Stimulated activated CD4-positive, alpha-beta T cell treated with anti-CD3 and anti-CD28 coated beads, Interleukin-4, amount 100 ng/mL, for 1 hour (primary cell): ENCODE data around the gene TMEM80.

Experiments used
- DNase-seq: peaks from one replicate; pipeline ENCODE4 v3.0.0-alpha.2; 2020

Gene TMEM80

DNA sequence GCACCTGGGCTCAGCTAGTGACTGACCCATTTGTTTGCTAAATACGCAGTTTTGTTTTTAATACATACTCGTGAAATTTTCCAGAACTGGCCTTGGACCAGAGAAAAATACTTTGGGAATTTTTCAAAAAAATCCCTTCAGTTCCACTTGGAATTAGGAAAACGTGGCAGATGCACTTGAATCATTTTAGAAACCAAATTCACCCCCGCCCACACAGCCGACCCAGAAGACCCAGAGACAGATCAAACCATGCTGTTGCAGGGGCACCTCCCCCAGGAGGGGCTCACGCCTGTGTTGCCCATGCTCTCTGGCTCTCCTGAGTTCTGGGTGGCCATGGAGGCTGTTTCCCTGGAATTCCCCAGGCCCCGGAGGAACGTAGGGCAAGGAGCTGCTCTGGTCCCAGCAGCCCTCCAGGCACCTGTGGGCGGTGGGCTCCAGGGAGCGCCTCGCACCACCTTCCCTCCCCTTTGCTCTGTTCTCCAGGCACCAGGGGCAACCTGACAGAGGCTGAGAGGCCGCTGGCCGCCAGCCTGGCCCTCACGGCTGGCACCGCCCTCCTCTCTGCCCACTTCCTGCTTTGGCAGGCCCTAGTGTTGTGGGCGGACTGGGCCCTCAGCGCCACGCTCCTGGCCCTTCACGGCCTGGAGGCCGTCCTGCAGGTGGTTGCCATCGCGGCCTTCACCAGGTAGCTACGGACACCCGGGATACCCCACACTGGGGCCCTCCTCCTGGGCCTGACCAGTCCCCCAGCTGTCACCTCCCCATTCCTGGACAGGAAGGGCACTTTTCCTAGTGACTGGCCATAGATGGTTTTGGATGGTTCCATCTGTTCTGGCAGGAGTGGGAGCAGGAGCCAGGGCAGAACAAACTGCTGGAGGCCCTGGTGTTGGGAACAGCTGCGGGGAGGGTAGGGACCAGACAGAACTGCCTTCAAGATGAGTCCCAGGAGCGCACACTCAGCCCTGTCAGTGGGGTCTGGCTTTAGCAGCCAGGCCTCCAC lies 7.1 kb downstream of the TMEM80 start:
- no peak for DNase-seq

DNA sequence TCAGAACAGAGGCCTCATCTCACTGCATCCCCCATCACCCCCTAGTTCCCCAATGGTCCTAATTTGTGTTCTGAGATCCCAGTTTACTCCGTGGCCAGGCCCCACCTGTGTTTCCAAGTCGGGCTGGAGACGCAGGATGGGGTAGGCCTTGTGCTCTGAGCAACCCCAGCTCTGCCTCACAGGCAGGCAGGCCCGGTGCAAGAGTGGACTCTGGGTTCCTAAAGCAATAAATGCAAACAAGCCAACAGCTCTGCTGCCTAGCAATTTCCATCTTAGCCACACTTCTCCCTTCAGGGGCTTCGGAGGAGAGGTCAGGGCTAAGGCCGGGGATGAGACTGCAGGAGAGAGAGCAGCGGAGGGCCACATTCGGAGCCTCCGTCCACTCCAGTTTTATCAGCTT lies 7.9 kb downstream of the TMEM80 start:
- DNase-seq: no peak

DNA sequence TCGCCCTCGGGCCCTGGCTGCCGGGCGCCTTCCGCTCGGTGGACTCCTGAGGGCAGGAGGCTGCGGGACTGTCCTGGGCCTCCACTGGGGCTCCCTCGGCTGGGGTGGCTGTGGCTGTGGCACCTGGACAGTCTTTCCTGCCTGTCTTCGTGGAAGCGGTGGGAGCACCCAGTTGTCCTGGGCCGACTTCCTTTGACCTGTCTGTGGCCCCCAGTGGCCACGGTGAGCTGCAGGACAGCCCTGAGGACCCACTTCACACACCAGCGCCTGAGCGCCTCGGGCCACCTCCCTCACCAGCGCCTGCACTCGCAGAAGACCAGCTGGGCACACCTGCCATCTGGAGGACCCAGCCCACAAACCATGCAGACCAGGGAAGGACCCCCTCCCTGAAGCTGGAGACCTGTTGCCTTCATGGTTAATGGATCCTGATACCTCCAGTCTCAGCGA lies 8.6 kb downstream of the TMEM80 start:
- no peak for DNase-seq

DNA sequence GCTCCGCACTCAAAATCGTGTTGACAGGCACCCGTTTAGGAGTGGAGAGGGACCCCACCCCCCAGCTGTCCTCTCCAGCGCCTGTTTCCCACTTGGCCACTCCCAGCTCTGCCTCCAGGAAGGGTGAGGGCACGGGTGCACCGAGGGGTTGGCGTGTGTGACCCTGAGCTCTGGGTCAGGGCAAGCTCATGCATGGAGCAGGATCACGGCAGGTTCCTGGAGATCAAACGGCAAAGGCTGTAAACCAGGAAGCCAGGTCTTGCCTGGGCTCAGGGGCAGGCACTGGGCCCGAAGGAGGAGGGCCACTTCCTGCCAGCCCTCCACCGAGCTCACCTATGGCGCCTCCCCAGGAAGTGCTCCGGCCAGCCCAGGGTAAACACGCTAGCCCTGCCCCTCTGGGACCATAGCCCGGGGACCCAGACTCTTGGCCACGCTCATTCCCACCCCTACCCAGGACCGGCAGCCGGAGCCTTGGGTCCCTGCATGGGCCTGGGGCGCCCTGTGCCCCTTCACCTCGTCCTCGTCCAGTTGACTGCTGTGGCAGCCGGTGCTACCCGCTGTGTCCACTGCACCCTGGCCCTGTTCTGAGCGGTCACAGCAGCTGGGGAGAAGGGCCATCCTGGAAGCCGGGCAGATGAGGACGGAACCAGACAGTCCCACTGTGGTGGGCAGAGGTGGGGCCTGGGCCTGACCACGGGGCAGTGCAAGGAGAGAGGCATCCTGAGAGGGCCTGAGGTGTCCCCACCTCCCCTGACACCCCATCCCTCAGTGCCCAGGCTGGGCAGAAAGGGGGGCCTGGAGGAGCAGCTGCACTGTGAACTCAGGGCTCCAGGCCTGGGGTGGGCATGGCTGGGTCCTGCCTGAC lies 9.4 kb downstream of the TMEM80 start:
- no peak for DNase-seq

DNA sequence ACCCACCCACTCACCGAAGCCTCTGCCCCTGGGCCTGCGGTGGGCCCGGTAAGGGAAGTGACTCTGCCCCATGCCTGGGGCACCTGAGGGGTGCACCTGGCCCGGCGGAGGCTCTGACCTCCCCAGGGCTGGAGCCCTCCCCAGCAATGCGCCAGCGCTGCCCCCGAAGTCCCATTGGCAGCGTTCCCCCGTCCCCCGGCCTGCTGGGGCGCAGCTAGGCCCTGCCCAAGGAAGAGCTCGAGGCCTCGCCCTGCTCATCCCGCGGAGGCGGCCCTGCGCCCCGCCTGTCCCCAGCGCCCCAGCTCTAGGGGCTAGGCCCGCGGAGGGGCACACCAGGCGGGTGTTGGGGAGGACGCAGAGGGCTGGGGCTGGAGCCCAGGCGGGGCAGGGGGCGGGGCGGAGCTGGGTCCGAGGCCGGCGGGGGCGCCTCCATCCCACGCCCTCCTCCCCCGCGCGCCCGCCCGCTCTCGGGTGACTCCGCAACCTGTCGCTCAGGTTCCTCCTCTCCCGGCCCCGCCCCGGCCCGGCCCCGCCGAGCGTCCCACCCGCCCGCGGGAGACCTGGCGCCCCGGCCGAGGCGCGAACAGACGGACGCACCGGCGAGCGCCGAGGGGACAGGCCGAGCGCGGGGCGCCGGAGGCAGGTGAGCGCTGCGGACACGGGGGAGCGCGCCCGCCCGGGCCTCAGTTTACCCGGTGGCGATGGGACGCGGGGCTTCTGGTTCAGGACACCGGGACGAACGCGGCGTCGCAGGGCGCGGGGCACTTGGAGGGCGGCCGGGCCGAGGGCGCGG lies 10.2 kb downstream of the TMEM80 start, which contains the start of gene EPS8L2:
Gene EPS8L2 (plus strand): TSS at position 586 of the 793 bp plus-strand sequence. CDS start 3,177 bp downstream, outside the sequence.
- DNase-seq: peak; percentile 29

DNA sequence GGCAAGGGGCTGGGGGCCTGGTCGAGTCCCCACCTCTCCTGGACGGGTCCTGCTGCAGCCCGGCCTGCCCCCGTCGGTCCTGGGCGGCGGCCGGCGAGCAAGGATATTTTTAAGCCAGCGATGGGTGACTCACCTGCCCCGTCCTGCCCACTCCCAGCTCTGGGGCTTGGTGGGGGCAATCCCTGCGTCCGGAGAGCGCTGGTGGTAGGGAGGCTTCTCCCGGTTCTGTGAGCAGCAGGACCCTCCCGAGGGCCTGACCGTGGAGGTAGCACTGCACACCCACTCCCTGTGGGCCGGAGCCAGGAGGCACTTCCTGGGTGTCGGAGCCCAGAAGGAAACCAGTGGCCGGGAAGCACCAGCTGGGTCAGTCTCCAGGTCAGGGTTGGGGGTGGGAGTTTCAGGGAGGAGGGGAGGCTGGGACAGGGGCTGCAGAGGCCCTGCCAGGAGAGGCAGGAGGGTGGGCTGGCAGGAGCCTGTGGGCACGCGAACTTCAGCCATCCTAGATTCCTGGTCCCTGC lies 10.9 kb downstream of the TMEM80 start:
- DNase-seq: no peak

DNA sequence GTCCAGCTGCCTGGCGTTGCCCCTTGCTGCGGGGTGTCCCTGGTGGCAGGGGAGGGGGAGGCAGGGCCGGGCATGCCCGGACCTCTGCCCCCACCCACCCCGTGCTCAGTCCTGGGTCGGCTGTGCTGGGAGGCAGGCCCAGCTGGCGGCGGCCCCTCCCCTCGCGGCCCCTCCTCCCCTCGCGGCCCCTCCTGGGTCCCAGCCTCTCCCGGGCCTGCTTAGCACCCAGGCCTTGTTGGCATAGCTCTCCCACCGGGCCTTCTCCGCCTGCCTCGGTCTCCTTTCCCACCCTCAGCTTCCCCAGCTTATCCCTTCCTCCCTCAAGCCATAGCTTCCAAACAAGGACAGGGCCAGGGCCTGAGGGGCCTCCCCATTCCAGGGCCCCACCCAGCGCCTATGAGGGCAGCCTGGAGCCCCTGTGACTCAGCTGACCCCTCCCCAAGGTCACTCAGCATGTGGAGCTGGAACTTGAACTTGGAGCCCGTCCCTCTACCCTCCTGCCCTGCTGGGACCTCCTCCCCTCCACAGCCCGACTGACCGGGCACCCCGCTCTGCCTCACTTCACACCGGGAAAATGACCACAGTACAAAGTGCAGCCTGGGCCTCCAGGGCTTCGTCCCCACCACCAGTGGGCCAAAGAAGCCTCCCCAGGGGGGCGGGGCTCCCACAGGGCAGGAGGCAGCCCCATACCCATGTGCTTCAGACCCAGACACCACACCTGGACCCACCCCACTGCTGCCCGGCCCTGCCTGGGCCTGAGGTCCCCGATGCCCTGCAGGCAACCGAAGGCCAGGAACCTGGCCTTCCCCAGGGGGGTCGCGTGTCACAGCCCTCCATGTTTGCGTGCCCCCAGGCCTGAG lies 11.6 kb downstream of the TMEM80 start:
- DNase-seq: no peak

DNA sequence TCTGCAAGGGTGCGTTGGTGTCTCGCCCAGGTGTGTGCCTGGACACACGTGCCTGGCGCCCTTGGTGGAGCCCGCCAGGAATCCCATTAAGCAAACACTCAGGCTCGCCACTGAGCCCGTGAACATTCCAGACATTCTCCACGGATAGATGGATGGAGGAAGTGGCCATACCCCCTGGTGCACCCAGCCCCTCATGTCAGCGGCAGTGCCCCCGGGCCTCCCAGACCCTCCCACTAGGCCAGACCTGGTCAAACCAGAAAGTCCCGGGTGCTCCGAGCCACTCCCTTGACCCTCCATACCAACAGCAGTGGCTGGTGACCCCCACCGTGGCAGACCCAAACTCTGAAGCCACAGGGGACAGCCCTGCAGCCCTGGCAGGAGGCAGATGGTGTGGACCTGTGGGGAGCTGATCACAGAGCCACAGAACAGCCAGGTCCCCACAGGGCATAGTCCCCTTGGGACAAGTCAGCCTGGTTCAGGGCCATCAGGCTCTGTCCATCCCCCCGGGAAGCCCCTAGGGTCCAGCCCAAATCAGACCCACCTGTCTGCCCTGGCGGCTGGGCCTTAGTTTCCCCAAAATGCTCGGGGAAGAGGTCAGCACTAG lies 12.3 kb downstream of the TMEM80 start:
- DNase-seq: no peak

DNA sequence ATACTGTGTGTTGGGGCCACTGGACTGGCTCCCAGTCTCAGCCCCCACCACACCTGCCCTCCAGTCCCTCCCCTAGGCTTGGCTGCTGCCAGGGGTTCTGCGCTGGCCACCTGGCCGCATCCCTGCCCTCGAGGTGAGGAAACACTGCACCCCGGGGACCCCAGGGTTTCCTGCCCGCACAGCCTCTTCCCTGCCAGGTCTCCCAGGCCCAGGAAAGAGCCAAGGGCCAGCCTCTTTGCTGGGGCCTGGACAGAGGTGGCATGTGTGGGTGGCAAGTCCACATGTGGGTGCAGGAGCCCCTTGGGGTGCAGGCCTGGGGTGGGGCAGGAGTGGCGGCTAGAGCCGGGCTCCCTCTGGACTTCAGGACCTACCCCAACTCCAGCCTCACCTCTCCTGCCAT lies 12.9 kb downstream of the TMEM80 start:
- DNase-seq: no peak

DNA sequence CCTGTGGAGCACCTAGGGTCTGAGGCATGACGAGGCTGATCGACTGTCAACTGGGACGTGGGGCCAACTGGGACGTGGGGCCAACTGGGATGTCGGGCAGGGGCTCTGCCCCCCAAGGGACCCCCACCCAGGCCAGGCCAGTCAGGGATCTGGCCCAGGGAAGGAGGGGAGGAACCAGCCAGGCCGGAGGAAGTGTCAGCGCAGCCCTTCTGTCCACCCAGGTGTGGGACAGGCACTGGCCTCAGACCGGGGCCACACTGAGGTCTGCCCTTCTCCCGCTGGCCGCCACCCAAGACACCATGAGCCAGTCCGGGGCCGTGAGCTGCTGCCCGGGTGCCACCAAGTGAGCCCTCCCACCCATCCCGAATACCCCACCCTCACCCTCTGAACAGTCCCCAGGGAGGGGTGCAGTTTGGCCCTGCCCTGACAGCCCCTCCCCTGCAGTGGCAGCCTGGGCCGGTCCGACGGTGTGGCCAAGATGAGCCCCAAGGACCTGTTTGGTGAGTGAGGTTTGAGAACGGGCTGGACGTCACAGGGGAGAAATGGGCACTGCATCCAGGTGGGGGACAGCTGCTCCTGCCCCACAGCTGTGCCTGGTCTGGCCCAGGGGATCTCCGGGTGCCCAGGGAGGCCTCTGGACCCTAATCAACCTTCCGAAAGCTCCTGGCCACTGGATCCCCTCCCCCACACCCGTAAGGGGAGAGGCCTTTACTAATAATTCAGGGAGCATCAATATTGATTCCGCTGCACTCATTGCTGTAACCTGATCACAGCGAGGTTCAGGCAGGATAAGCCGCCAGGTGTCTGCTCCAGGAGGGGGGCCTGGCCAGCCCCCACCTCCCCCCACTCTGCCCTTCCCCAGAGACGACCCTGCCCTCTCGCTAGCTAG lies 13.7 kb downstream of the TMEM80 start:
- no peak for DNase-seq

DNA sequence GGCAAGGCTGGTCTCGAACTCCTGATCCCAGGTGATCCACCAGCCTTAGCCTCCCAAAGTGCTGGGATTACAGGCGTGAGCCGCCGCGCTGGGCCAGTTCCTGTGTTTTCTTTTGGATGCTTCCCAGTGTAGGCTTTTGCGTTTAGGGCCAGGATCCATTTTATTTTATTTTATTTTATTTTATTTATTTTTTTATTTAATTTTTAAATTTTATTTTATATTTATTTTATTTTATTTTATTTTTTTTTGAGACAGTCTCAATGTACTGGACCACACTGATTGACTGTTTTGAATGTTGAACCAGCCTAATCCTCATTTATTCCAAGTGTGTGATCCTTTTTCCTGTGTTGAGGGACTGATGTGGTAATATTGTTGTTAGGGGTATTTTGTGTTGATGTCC lies 18.8 kb downstream of the TMEM80 start:
- no peak for DNase-seq

DNA sequence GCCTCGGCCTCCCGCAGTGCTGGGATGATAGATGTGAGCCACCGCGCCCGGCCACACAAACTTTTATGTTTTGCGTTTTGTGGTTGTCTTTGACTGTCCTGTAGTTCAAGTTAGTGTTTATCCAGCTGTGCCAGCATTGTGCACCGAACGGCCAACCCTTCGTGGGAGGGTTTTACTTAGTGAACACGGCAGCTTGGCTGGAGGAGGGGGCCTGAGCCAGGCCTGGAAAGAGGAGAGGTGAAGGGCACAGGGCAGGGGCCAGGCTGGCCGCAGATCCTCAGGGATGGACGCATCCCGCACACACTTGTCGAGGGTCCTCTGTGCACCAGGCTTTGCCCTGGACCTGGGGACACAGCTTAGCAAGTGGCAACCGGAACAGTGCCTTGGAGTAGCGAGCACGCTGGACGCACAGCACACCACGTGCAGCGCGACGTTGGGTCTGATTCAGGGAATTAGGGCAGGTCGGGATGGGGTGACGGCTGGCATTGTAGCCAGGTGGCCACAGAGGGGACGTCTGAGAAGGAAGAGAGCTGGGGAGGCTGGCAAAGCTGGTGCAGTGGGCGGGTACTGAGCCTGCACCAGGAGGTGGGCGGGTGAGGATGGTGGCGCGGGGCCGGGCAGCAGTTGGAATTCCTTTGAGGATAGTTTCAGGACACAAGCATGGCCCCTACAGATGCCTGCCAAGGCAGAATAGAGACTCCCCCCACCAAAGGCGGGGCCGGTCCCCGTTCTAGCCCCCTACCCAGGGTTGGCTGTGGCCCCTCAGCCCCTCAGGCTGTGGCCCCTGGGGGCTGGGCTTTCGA lies 23.8 kb downstream of the TMEM80 start:
- DNase-seq: no peak

DNA sequence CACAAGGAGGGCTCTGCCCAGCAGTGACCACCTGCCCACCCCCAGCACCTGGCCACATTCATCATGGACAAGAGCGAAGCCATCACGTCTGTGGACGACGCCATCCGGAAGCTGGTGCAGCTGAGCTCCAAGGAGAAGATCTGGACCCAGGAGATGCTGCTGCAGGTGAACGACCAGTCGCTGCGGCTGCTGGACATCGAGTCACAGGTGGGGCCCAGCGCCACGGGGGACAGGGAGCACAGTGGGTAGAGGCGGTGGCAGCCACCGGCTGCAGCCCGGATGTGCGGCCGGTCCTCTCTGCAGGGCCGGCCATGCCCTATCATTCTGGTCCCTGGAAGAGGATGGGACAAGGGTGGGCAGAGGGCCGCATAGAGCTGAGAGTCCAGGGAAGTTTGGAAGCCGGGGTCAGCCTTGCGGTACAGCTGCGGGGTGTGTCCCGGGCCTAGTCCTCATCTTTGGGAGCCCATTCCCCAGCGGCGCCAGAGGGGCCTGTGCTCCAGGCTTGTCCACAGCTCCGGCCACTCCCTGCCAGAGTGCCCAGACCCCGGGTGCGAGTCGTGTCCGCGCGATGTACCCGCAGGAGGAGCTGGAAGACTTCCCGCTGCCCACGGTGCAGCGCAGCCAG lies 24.5 kb downstream of the TMEM80 start:
- DNase-seq: no peak

DNA sequence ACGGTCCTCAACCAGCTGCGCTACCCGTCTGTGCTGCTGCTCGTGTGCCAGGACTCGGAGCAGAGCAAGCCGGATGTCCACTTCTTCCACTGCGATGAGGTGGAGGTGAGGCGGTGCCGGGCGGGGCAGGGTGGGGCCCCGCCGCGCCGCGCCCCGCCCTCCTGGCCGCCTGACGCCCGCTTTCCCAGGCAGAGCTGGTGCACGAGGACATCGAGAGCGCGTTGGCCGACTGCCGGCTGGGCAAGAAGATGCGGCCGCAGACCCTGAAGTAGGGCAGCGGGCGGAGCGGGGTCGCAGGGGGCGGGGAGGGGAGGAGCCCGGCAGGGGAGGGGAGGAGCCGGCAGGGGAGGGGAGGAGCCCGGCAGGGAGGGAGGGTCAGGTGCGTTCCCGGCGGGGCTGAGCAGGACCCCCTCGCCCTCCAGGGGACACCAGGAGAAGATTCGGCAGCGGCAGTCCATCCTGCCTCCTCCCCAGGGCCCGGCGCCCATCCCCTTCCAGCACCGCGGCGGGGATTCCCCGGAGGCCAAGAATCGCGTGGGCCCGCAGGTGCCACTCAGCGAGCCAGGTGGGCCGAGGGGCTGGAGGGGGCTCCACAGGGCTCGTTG lies 25.1 kb downstream of the TMEM80 start:
- DNase-seq: peak; percentile 30

DNA sequence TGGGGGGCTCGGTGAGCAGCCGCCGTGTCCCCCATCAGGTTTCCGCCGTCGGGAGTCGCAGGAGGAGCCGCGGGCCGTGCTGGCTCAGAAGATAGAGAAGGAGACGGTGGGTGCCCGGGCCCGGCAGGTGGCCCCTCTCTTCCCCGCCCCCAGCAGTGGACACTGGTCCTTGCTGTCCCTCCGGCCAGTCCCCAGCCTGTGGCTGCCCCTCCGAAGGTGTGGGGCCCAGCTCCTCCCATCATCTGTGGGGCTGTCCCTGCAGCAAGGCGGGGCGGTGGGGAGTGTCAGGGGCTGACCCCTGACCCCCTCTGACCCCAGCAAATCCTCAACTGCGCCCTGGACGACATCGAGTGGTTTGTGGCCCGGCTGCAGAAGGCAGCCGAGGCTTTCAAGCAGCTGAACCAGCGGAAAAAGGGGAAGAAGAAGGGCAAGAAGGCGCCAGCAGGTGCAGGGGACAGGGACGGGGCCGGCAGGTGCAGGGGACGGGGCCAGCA lies 25.7 kb downstream of the TMEM80 start:
- no peak for DNase-seq

DNA sequence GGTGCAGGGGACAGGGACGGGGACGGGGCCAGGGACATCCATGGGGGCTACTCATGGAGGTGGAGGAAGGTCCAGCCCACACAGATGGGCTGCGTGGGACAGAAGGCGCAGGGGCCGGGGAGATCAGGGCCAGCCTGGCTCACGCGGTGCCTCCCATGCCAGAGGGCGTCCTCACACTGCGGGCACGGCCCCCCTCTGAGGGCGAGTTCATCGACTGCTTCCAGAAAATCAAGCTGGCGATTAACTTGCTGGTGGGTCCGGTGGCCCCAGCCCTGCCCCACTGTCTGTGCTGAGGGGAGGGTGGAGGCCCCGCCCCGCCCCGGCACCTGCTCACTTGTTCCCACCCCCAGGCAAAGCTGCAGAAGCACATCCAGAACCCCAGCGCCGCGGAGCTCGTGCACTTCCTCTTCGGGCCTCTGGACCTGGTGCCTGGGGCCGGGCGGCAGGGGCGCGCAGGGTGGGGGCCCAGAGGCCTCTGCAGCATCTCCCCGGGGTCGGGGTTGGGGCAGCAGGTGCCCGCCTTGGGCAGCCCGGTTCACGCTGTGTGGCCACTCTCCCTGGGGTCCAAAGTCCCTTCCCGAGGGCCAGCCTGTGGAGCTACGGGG lies 26.2 kb downstream of the TMEM80 start:
- peak; percentile 53 for DNase-seq

DNA sequence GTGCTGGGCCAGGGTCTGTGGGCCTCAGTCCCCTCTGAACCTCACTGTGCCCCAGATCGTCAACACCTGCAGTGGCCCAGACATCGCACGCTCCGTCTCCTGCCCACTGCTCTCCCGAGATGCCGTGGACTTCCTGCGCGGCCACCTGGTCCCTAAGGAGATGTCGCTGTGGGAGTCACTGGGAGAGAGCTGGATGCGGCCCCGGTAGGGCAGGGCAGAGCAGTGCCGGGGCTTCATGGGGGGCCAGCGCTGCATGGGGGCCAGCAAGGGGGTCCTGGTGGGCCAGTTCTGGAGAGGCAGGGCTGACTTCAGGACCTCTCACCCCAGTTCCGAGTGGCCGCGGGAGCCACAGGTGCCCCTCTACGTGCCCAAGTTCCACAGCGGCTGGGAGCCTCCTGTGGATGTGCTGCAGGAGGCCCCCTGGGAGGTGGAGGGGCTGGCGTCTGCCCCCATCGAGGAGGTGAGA lies 26.8 kb downstream of the TMEM80 start:
- DNase-seq: no peak
